Measurements from ENCODE around the gene DNAJC24.
A peak's percentile ranks its signal among the peaks of the same experiment; 100 is the strongest.

DNAJC24 gene

GRCh38 chr11:31337806-31338205 lies 31.9 kb upstream of the DNAJC24 start:
- TF ChIP-seq CTCF (conservative IDR thresholded peaks at IDR 0.05), result no peak

DNA sequence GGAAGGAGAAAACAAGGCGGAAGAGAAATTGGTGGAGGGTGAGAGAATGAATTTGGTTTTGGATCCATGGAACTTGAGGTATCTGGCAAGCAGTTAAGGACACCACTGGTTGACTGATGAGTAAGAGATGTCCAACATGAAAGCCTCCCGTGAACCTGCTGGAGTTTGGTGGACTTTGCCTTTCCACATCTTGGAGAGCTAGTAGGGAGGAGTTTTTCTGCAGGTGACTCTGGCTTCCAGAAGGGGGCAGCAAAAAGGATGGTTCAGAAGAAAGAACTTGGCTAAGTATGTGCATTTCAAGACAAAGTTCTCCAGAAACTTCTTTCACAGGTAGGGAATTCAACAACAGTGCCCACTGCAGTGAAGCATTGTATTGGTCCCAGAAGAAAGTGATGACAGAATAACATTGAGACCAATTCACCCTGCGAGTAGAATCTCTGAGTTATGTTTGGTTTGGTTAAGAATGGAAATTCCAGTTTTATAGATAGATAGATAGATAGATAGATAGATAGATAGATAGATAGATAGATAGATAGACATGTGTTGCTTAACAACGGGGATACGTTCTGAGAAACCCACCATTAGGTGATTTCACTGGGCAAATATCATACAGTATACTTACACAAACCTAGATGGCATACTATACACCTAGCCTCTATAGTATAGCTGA lies 28.6 kb upstream of the DNAJC24 start:
- peak; percentile 60; the same call in 1 of the 2 replicates for TF ChIP-seq CTCF (conservative IDR thresholded peaks at IDR 0.05)
- no peak overlapping the region for H3K27ac ChIP-seq

More at GRCh38 chr11:31337806-31338205, 31.9 kb upstream of the DNAJC24 start:
- H3K27ac ChIP-seq, result no peak overlapping the region

DNA sequence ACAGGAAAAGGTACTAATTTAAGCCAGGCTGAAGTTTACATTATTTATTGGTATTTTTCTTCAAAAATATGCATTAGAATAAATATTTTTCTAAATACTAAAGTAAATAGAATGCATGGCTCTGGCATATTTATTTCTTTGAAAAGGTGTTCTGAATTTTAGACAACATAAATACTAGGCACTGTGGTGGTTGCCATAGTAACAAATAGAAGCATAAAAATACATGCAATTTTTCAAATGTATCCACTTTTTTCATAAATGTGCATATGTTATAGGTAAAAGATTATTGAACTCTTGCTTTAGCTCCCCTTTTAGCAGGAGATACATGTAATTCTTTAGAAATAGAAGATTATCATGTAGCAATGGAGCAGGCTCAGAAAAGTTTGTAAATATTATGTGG lies 18.5 kb upstream of the DNAJC24 start:
- TF ChIP-seq CTCF (conservative IDR thresholded peaks at IDR 0.05), result no peak
- H3K27ac ChIP-seq, result no peak overlapping the region

- no peak overlapping the region for H3K27ac ChIP-seq
- TF ChIP-seq CTCF (conservative IDR thresholded peaks at IDR 0.05), result no peak
Observed at GRCh38 chr11:31355131-31355530, 14.5 kb upstream of the DNAJC24 start.

DNA sequence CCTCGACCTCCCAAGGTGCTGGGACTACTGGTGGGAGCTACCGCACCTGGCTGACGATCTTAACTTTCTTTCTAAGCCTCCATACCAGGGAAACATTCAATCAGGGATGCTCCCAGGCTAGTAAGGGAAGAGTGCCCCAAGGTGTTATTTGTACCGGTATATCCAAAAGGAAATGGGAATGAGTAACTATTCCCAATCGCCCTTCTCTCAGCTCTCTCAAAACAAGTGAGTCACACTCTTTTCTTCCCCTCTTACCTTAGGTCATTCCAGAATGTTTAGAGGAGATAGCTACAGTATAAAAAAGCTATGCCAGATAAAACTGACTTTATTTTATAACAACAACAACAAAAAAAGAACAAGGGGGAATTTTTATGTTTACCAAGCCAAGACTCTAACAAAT lies 13.8 kb upstream of the DNAJC24 start:
- TF ChIP-seq CTCF (conservative IDR thresholded peaks at IDR 0.05), result no peak

DNA sequence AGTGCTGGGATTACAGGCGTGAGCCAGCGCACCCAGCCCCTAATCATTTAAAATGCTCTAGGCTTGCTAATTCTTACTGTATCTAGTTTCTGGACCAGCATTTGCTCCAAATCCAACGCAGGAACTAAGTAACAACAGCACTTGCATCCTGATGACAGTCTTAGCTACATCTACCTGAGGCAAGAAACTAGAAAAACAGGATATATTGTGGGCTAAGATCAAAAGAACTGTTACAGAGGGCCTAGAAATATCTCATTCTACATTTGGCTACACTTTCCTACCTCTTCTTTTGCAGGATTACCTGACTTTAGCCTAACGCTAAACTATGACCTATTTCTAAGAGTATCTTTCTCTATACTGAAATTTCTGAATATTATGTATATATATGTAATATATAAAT lies 7.9 kb upstream of the DNAJC24 start:
- no peak overlapping the region for H3K27ac ChIP-seq
- no peak for TF ChIP-seq CTCF (conservative IDR thresholded peaks at IDR 0.05)

More for the DNA sequence above, 13.8 kb upstream of the DNAJC24 start:
- H3K27ac ChIP-seq, result no peak overlapping the region

DNA sequence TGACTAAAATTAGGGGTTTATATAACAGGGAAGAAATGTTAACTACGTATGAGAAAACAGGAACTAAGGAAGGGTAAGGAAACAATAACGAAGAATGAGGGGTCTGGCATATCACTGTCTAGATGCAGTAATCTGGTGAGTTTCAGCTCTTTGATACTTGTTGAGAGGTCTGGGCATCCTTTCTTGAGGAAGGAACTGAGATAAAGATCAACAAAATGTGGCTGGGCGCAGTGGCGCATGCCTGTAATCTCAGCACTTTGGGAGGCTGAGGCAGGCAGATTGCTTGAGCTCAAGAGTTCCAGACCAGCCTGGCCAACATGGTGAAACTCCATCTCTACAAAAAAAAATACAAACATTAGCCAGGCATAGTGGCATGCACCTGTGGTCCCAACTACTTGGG lies 2.9 kb upstream of the DNAJC24 start:
- no peak for TF ChIP-seq CTCF (conservative IDR thresholded peaks at IDR 0.05)
- no peak overlapping the region for H3K27ac ChIP-seq

Data from VCaP (cell line).